Activated CD8-positive, alpha-beta T cell treated with anti-CD3 and anti-CD28 coated beads for 36 hours (primary cell): Measurements from ENCODE around the gene ERCC2. TPM values are rescaled to one million over a fixed set of nuclear protein-coding genes. Genes with fewer than 3 reads are reported as not detected.

ENCODE experiments used
- ATAC-seq: fragments of 200-7000 bp; cut with Tn5 transposase; one replicate; pipeline ENCODE4 v1.10.0; 2021; ENCODE audit warnings: mild to moderate bottlenecking, moderate library complexity
- CTCF ChIA-PET: fragments of 350-600 bp; sonication (Branson Sonifier 250); formaldehyde crosslinking; loops from one replicate; lab custom pipeline; 2021; ENCODE audit warnings: antibody characterized with exemption; lab: Charles Lee
- POLR2A ChIA-PET: fragments of 350-600 bp; sonication (Branson Sonifier 250); formaldehyde crosslinking; loops from one replicate; lab custom pipeline; 2021; ENCODE audit warnings: antibody characterized with exemption; lab: Charles Lee
- DNase-seq: peaks from one replicate; pipeline ENCODE4 v3.0.0-alpha.2; 2020
- H3K27ac Mint-ChIP-seq: one replicate; pipeline ENCODE4 v1.8.0; 2021; ENCODE audit warnings: mild to moderate bottlenecking, mixed read lengths
- H3K27me3 Mint-ChIP-seq: one replicate; pipeline ENCODE4 v1.8.0; 2021; ENCODE audit warnings: mixed read lengths
- H3K36me3 Mint-ChIP-seq: one replicate; pipeline ENCODE4 v1.8.0; 2021; ENCODE audit warnings: low read depth, mixed read lengths
- H3K4me1 Mint-ChIP-seq: one replicate; pipeline ENCODE4 v1.8.0; 2021; ENCODE audit warnings: low read depth, mixed read lengths
- H3K4me3 Mint-ChIP-seq: one replicate; pipeline ENCODE4 v1.8.0; 2021; ENCODE audit warnings: mild to moderate bottlenecking, moderate library complexity, mixed read lengths
- H3K9me3 Mint-ChIP-seq: one replicate; pipeline ENCODE4 v1.8.0; 2021; ENCODE audit warnings: mixed read lengths
- CTCF ChIP-seq: fragments of 200-600 bp; IDR thresholded peaks from one replicate; pipeline ENCODE4 v1.8.0; 2022; ENCODE audit warnings: antibody characterized with exemption, mild to moderate bottlenecking
- intact Hi-C: fragments of 100-400 bp; cut with micrococcal nuclease; formaldehyde crosslinking; loops from one replicate; pipeline ENCODE4 v1.10.0; 2022
- total RNA-seq, 2 experiments: library from RNA; stranded (reverse); gene quantifications; one replicate each; pipeline ENCODE4 v1.2.3, GENCODE V29; 2021

The ERCC2 gene
- total RNA-seq, 2 experiments from 2014 or later = 23.2 to 25.6 TPM

DNA sequence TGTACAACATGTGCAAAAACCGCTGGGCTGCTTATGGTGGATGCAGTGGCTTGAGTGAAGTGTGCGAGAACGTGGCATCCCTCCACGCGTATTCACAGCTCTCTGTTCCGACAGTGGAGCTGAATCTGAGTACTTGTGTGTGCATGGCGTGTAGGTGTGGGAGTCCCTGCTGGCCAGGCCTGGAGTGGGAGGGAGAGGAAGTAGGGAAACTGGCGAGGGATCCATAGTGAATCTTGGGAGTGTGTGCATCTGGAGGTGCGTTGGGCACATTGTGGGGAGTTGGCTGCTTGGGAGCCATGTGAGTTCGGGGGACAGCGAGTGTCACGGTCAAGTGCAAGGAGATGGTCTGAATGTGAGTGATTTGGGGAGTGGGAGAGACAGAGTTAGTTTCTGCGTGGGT lies 27.5 kb downstream of the ERCC2 start:
- ChIA-PET POLR2A (no interaction called here), CTCF (no interaction called here)
- intact Hi-C loops = no loop called here
- TF ChIP-seq CTCF = no peak
- no peak for ATAC-seq
- no peak for DNase-seq
- H3K4me1 Mint-ChIP-seq = peaks cover 7% of the 10 kb centered on the region
- peaks cover 28% of the 10 kb centered on the region for H3K27me3 Mint-ChIP-seq
- H3K4me3 Mint-ChIP-seq = no peak overlapping the region
- H3K27ac Mint-ChIP-seq = no peak overlapping the region
- H3K36me3 Mint-ChIP-seq = no peaks in the 10 kb centered on the region
- H3K9me3 Mint-ChIP-seq = no peaks in the 10 kb centered on the region

DNA sequence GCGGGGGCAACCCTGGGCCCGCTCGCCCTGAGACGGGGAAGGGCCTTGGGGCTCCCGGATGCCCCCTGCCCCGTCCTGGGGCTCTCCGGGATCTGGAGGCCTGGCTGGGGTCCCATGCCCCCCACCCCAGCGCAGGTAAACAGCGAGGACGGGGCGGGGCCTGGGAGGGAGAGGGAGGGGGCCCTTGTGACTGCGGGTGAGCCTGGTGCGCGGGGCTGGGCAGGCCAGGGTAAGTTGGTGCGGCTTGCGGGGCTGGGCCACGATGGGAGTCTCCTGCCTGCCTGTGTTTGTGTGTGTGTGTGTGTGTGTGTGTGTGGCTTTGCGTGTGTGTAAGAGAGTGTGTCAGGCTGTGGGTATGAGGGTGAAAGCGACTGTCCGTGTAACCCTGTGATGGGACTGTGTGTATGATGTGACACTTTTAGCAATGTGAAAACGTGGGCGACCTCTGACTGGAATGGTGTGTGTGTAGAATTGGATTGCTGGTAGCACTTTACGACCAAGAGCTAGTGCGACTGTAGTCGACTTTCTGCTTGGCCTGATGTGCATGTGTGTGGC lies 29.4 kb downstream of the ERCC2 start:
- H3K4me1 Mint-ChIP-seq = peaks cover 7% of the 10 kb centered on the region
- DNase-seq (no peak), ATAC-seq (peak; percentile 7)
- H3K27me3 Mint-ChIP-seq = peaks cover 23% of the 10 kb centered on the region
- intact Hi-C loops = no loop called here
- ChIA-PET POLR2A (interaction anchor here (1.1 kb wide), 1 partner anchor 314 kb away, joined by 3 read pairs; no protein-coding TSS in a partner anchor), CTCF (no interaction called here)
- H3K9me3 Mint-ChIP-seq = no peaks in the 10 kb centered on the region
- no peak for TF ChIP-seq CTCF
- H3K27ac Mint-ChIP-seq = no peak overlapping the region
- no peaks in the 10 kb centered on the region for H3K36me3 Mint-ChIP-seq
- H3K4me3 Mint-ChIP-seq = no peak overlapping the region

DNA sequence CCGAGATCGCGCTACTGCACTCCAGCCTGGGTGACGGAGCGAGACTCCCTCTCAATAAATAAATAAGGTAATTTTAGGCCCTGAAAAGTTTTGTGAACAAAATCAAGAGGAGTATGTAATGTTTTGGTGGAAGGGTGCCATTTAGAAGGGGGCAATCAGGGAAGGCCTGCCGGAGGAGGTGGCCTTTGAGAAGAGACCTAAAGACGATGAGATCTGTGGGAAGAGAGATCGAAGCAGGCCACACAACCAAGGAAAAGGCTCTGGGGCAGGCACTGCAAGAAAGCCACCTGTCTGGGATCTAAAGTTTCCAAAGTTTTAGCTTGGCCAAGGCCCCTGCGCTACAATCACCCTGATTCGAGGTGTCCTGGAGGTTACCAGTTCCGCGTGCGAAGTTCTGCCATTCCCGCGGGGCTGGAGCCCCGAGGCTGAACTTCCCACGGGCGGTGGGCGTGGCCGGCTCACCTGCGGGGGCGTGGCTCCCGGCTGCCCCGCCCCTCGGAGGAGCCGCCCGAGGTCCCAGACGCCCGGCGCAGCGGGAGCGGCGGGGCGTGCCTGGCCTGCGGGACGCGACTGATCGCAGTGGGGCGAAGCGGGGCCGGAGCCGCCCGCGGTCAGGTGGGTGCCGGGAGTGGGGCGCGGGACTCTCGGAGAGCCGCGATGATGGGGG lies 30.0 kb downstream of the ERCC2 start, which contains the start of gene KLC3:
KLC3 (plus strand) TSS at position 519 of the 667 bp plus-strand sequence. CDS start 4,792 bp downstream, outside the sequence.
- Mint-ChIP-seq H3K27ac (no peak within 1 kb of the TSS), H3K36me3 (no peaks in the 10 kb centered on the region), H3K4me1 (peaks cover 7% of the 10 kb centered on the region), H3K9me3 (no peaks in the 10 kb centered on the region), H3K27me3 (peaks cover 20% of the 10 kb centered on the region), H3K4me3 (no peak within 1 kb of the TSS)
- ChIA-PET POLR2A (interaction anchor here (1.1 kb wide), 1 partner anchor 313 kb away, joined by 3 read pairs; no protein-coding TSS in a partner anchor), CTCF (interaction anchor here (1.2 to 2.5 kb wide), 3 partner anchors 34 to 154 kb away, joined by 3 to 12 read pairs (median 7); no protein-coding TSS in a partner anchor)
- peak; percentile 37 for DNase-seq
- intact Hi-C loops = no loop called here
- no peak for TF ChIP-seq CTCF
- peak; percentile 46 for ATAC-seq

GRCh38 chr19:45339629-45340028 lies 30.7 kb downstream of the ERCC2 start:
- intact Hi-C loops = no loop called here
- Mint-ChIP-seq H3K4me1 (peaks cover 7% of the 10 kb centered on the region), H3K36me3 (no peaks in the 10 kb centered on the region), H3K27me3 (peaks cover 17% of the 10 kb centered on the region), H3K27ac (no peak overlapping the region), H3K9me3 (no peaks in the 10 kb centered on the region), H3K4me3 (no peak overlapping the region)
- no peak for TF ChIP-seq CTCF
- DNase-seq (no peak), ATAC-seq (no peak)
- ChIA-PET POLR2A (interaction anchor here (1.2 kb wide), 1 partner anchor 88 kb away, joined by 3 read pairs; no protein-coding TSS in a partner anchor), CTCF (interaction anchor here (0.9 to 3.0 kb wide), 19 partner anchors 10 to 301 kb away, joined by 3 to 12 read pairs (median 5); partner anchors contain the start of gene CLASRP)
